Esophagus muscularis mucosa (tissue), 4 donors: Measurements from ENCODE around the gene EIF4G3. TPM values are rescaled to one million over a fixed set of nuclear protein-coding genes. Genes with fewer than 3 reads are reported as not detected.

Source experiments
- DNase-seq: peaks from one replicate; pipeline ENCODE4 v3.0.0-alpha.2; 2017; ENCODE audit errors: extremely low spot score
- H3K27ac ChIP-seq, 4 donors: fragments of 200-600 bp; sonication (generic); replicated peaks in 1 of 4; 1 replicate in 3 of 4; 2 replicates in 1 of 4; pipeline ENCODE4 v1.5.1; 2016 to 2019; ENCODE audit warnings: mild to moderate bottlenecking in 1 of 4
- H3K27me3 ChIP-seq, 4 donors: fragments of 200-600 bp; sonication (generic); one replicate each; pipeline versions ENCODE4 v1.5.1 to v1.6.0; 2016 to 2019
- H3K36me3 ChIP-seq, 4 donors: fragments of 200-600 bp; sonication (generic); one replicate each; pipeline ENCODE4 v1.5.1; 2016 to 2019
- H3K4me1 ChIP-seq, 4 donors: fragments of 200-600 bp; sonication (generic); one replicate each; pipeline ENCODE4 v1.5.1; 2016 to 2019
- H3K4me3 ChIP-seq, 4 donors: fragments of 200-600 bp; sonication (generic); 1 replicate in 2 of 4; 2 replicates in 2 of 4; pipeline ENCODE4 v1.5.1; 2016 to 2019; ENCODE audit warnings: mild to moderate bottlenecking in 4 of 4, moderate library complexity in 1 of 4
- H3K9me3 ChIP-seq, 4 donors: fragments of 200-600 bp; sonication (generic); 1 replicate in 3 of 4; 2 replicates in 1 of 4; pipeline ENCODE4 v1.5.1; 2016 to 2019
- EP300 ChIP-seq: sonication (generic); formaldehyde crosslinking; IDR thresholded peaks from one replicate; pipeline ENCODE4 v1.6.1; 2017; ENCODE audit warnings: antibody characterized with exemption
- POLR2A ChIP-seq: fragments of 450-650 bp; IDR thresholded peaks from one replicate; pipeline ENCODE4 v1.6.1; 2017; ENCODE audit warnings: antibody characterized with exemption, moderate library complexity, mild to moderate bottlenecking, low read depth
- POLR2AphosphoS5 ChIP-seq, 2 donors: sonication (generic); formaldehyde crosslinking; IDR thresholded peaks; one replicate each; pipeline ENCODE4 v1.6.1; 2017; ENCODE audit warnings: antibody characterized with exemption in 2 of 2
- WGBS: methylation state at CpG from one replicate; pipeline ENCODE4 v1.1.5; 2018; 5-methylcytosine and 5-hydroxymethylcytosine counted together
- intact Hi-C: fragments of 100-400 bp; cut with DNase I; formaldehyde crosslinking; loops from one replicate; pipeline ENCODE4 v1.15.1; 2023
- total RNA-seq, 4 donors: library from RNA; depleted of rRNA; stranded (reverse); fragments of >200 nt; gene quantifications; one replicate each; pipeline versions ENCODE4 v1.1.0 to v1.2.1, GENCODE V29; 2016
- TF ChIP-seq, protein P1 (sequence below), 3 experiments: fragments of 200-600 bp in 2 of 3; fragments of 450-650 bp in 1 of 3; sonication (generic) in 2 of 3; IDR thresholded peaks; one replicate each; pipeline ENCODE4 v1.5.1; 2017 to 2019; ENCODE audit warnings: antibody characterized with exemption in 3 of 3, mild to moderate bottlenecking in 2 of 3, moderate library complexity in 1 of 3

Gene EIF4G3
- total RNA-seq, 4 donors from 2014 or later: 43.7 to 64.0 (median 62.2) TPM

DNA sequence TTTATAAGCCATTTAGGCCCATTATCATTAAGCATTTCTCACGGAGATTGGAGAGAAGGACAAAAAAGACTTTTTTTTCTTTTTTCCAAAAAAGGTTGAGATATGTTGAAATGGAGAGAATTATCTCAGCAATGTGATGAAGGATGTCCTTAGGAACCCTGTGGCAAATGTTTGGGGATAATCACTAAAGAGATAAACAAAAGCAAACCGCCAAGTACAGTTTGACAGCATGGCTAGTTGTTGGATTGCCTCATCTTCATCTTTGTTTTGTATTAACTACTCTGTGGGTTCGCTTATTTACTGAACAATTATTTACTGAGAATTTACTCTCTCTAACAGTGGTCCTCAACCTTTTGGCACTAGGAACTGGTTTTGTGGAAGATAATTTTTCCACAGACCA, 292.2 kb downstream of the EIF4G3 start:
- H3K4me3 ChIP-seq: no peak overlapping the region
- WGBS: 96% methylated on average over 3 of the region's 3 CpGs
- H3K9me3 ChIP-seq: no peaks in the 10 kb centered on the region
- H3K4me1 ChIP-seq: no peaks in the 10 kb centered on the region
- no peak overlapping the region for H3K27ac ChIP-seq
- H3K36me3 ChIP-seq: peaks cover 0 to 36% (median 14%) of the 10 kb centered on the region in 4 donors
- DNase-seq: no peak
- H3K27me3 ChIP-seq: no peaks in the 10 kb centered on the region
- TF ChIP-seq EP300 (no peak), POLR2A (no peak), POLR2AphosphoS5 (IDR thresholded peaks at IDR 0.05) (no peak)
- TF ChIP-seq, protein P1, sequence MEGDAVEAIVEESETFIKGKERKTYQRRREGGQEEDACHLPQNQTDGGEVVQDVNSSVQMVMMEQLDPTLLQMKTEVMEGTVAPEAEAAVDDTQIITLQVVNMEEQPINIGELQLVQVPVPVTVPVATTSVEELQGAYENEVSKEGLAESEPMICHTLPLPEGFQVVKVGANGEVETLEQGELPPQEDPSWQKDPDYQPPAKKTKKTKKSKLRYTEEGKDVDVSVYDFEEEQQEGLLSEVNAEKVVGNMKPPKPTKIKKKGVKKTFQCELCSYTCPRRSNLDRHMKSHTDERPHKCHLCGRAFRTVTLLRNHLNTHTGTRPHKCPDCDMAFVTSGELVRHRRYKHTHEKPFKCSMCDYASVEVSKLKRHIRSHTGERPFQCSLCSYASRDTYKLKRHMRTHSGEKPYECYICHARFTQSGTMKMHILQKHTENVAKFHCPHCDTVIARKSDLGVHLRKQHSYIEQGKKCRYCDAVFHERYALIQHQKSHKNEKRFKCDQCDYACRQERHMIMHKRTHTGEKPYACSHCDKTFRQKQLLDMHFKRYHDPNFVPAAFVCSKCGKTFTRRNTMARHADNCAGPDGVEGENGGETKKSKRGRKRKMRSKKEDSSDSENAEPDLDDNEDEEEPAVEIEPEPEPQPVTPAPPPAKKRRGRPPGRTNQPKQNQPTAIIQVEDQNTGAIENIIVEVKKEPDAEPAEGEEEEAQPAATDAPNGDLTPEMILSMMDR (IDR thresholded peaks at IDR 0.05): no peak
- intact Hi-C loops: no loop called here

DNA sequence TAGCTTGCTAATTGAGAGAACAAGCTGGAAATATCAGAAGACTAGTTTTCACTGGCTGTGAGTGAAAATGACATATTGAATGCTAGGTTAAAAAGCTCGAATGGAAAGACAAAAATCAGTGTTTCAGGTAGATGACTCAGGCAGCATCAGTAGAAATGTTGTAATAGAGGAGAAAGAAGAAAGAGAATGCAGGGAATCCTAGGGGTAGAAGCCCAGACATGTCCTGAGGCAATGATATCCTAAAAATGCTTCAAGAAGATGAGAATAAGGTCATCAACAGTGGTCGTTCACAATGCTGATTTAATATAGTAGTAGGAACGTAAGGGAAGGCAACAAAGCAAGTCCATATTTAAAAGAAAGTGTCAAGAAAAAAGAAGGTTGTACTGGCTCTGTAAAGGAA, 292.9 kb downstream of the EIF4G3 start:
- no peak for TF ChIP-seq POLR2AphosphoS5 (IDR thresholded peaks at IDR 0.05)
- TF ChIP-seq POLR2A: no peak
- TF ChIP-seq, protein P1 (IDR thresholded peaks at IDR 0.05): no peak
- TF ChIP-seq EP300: no peak
- DNase-seq: no peak
- WGBS: 79% methylated on average over 3 of the region's 3 CpGs
- Histone ChIP-seq H3K9me3 (no peaks in the 10 kb centered on the region), H3K27me3 (no peaks in the 10 kb centered on the region), H3K4me3 (no peak overlapping the region), H3K36me3 (peaks cover 5 to 43% (median 20%) of the 10 kb centered on the region in 4 donors), H3K27ac (no peak overlapping the region), H3K4me1 (no peaks in the 10 kb centered on the region)
- intact Hi-C loops: no loop called here

GRCh38 chr1:20882837-20883236, 293.9 kb downstream of the EIF4G3 start:
- 96% methylated on average over 5 of the region's 5 CpGs for WGBS
- no peaks in the 10 kb centered on the region for H3K4me1 ChIP-seq
- H3K4me3 ChIP-seq: no peak overlapping the region
- TF ChIP-seq EP300 (no peak), POLR2AphosphoS5 (IDR thresholded peaks at IDR 0.05) (no peak), POLR2A (no peak)
- TF ChIP-seq, protein P1 (IDR thresholded peaks at IDR 0.05): no peak
- DNase-seq: no peak
- intact Hi-C loops: no loop called here
- H3K36me3 ChIP-seq: peaks cover 9 to 53% (median 28%) of the 10 kb centered on the region in 4 donors
- no peak overlapping the region for H3K27ac ChIP-seq
- no peaks in the 10 kb centered on the region for H3K27me3 ChIP-seq
- no peaks in the 10 kb centered on the region for H3K9me3 ChIP-seq

DNA sequence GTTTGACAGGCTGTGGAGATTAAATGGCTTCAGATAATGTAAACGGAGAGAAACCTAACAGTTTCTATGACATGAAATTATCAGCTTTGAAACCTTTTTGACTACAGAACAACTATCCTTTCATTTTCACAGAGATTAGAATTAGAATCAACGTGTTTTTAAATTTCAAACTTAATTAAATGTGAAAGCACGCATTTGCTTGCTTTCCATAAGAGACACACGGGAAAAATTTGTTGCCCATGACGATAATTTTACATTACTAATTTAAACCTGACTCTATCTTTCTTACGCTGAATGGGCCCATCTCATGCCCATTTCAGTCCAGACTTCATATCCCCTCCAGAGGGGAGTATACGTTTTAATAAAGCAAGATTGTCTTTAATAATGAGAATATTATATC, 297.9 kb downstream of the EIF4G3 start:
- intact Hi-C loops: loop anchor here (10.0 kb wide), 1 partner anchor 316 kb away; no protein-coding TSS in a partner anchor

More for the DNA sequence above, 297.9 kb downstream of the EIF4G3 start:
- H3K4me1 ChIP-seq: no peaks in the 10 kb centered on the region
- no peaks in the 10 kb centered on the region for H3K27me3 ChIP-seq
- no peak overlapping the region for H3K4me3 ChIP-seq
- 99% methylated on average over 7 of the region's 7 CpGs for WGBS
- H3K27ac ChIP-seq: no peak overlapping the region
- TF ChIP-seq POLR2AphosphoS5 (IDR thresholded peaks at IDR 0.05) (no peak), EP300 (no peak), POLR2A (no peak)
- TF ChIP-seq, protein P1 (IDR thresholded peaks at IDR 0.05): no peak
- peaks cover 9 to 41% (median 29%) of the 10 kb centered on the region in 4 donors for H3K36me3 ChIP-seq
- no peak for DNase-seq
- no peaks in the 10 kb centered on the region for H3K9me3 ChIP-seq
